NK-92 treated with Interleukin-12 subunit alpha and Interleukin-12 subunit beta, amount 100 ng/mL, for 24 hours (cell line): ENCODE measurements around the gene GDF11.
"Not testable (repeated sequence)": the region's sequence is repeated elsewhere in the genome, so short reads cannot be mapped to it uniquely, and the experiment has no call there.

Experiments used
- DNase-seq: peaks from one replicate; lab custom pipeline; 2025; lab: John Stamatoyannopoulos, UW

Gene GDF11

GRCh38 chr12:55741931-55742680 lies 816 bp upstream of the GDF11 start:
- DNase-seq, result no peak

GRCh38 chr12:55743406-55744339 lies 751 bp downstream of the GDF11 start:
- no peak for DNase-seq

GRCh38 chr12:55744340-55745030 lies 1.6 kb downstream of the GDF11 start:
- no peak for DNase-seq

- no peak for DNase-seq
These were observed 2.6 kb downstream of the GDF11 start for GRCh38 chr12:55745361-55746173.

GRCh38 chr12:55746174-55746912 lies 3.4 kb downstream of the GDF11 start:
- no peak for DNase-seq

- no peak for DNase-seq
These were observed 4.0 kb downstream of the GDF11 start for GRCh38 chr12:55746913-55747231.

- no peak for DNase-seq
These were observed 5.5 kb downstream of the GDF11 start for GRCh38 chr12:55748230-55748993.

- no peak for DNase-seq
These were observed 12.3 kb downstream of the GDF11 start for GRCh38 chr12:55755246-55755645.

GRCh38 chr12:55757701-55758100 lies 14.8 kb downstream of the GDF11 start:
- no peak for DNase-seq

GRCh38 chr12:55758575-55758974 lies 15.7 kb downstream of the GDF11 start:
- not testable (repeated sequence) for DNase-seq

- no peak for DNase-seq
These were observed 17.7 kb downstream of the GDF11 start for GRCh38 chr12:55760663-55761062.

GRCh38 chr12:55762646-55763045 lies 19.7 kb downstream of the GDF11 start:
- no peak for DNase-seq

GRCh38 chr12:55765736-55766290 lies 22.9 kb downstream of the GDF11 start:
- no peak for DNase-seq

- no peak for DNase-seq
These were observed 24.2 kb downstream of the GDF11 start for GRCh38 chr12:55767156-55767555.

- no peak for DNase-seq
These were observed 28.8 kb downstream of the GDF11 start for GRCh38 chr12:55771736-55772135.

- DNase-seq, result no peak
These were observed 34.9 kb downstream of the GDF11 start for GRCh38 chr12:55777856-55778255.

- no peak for DNase-seq
These were observed 37.8 kb downstream of the GDF11 start for GRCh38 chr12:55780685-55781084.

GRCh38 chr12:55788546-55788945 lies 45.6 kb downstream of the GDF11 start:
- no peak for DNase-seq

- DNase-seq, result no peak
These were observed 46.2 kb downstream of the GDF11 start for GRCh38 chr12:55789171-55789570.

GRCh38 chr12:55789893-55790292 lies 47.0 kb downstream of the GDF11 start:
- no peak for DNase-seq
